Testis (tissue), 3 donors: ENCODE data around the gene NFKBIA. TPM values are rescaled to one million over a fixed set of nuclear protein-coding genes. Genes with fewer than 3 reads are reported as not detected.

Experiments
- DNase-seq: peaks from one replicate; pipeline ENCODE4 v3.0.0-alpha.2; 2019
- H3K27ac ChIP-seq, 2 donors: fragments of 200-600 bp; sonication (generic); one replicate each; pipeline ENCODE4 v1.5.1; 2019
- H3K27me3 ChIP-seq: fragments of 200-600 bp; sonication (generic); one replicate; pipeline ENCODE4 v1.5.1; 2019
- H3K36me3 ChIP-seq: fragments of 200-600 bp; sonication (generic); one replicate; pipeline ENCODE4 v1.5.1; 2017; ENCODE audit warnings: low read depth; ENCODE audit errors: missing control alignments
- H3K4me1 ChIP-seq: fragments of 200-600 bp; sonication (generic); one replicate; pipeline ENCODE4 v1.5.1; 2019
- H3K4me3 ChIP-seq, 2 donors: fragments of 200-600 bp; sonication (generic); one replicate each; pipeline ENCODE4 v1.5.1; 2017 to 2019
- H3K9me3 ChIP-seq: fragments of 200-600 bp; sonication (generic); one replicate; pipeline ENCODE4 v1.5.1; 2017
- POLR2A ChIP-seq: fragments of 450-650 bp; IDR thresholded peaks from one replicate; pipeline ENCODE4 v1.6.1; 2017; ENCODE audit warnings: antibody characterized with exemption, mild to moderate bottlenecking, moderate library complexity
- WGBS, 2 donors: methylation state at CpG; one replicate each; pipeline ENCODE4 v1.1.5; 2018; 5-methylcytosine and 5-hydroxymethylcytosine counted together
- intact Hi-C: fragments of 100-400 bp; cut with DNase I; formaldehyde crosslinking; loops from one replicate; pipeline ENCODE4 v1.15.1; 2023; ENCODE audit warnings: low total_unique reads
- polyA plus RNA-seq: library from polyadenylated mRNA; stranded (reverse); fragments of 350-450 nt; fragmentation: Illumina TruSeq; extraction: RNeasy Lipid Tissue Mini Kit (QIAGEN cat#74804); gene quantifications from one replicate; pipeline ENCODE4 v1.2.3, GENCODE V29; 2014; ENCODE audit warnings: low read depth, low replicate concordance; ENCODE audit not compliant: insufficient read depth
- total RNA-seq, 2 donors: library from RNA; depleted of rRNA; stranded (reverse); fragments of >200 nt; gene quantifications; one replicate each; pipeline ENCODE4 v1.2.3, GENCODE V29; 2016
- TF ChIP-seq, protein P1 (sequence below), 3 experiments: fragments of 450-650 bp in 2 of 3; fragments of 200-600 bp in 1 of 3; sonication (generic) in 1 of 3; IDR thresholded peaks; one replicate each; pipeline ENCODE4 v1.5.1; 2016 to 2019; ENCODE audit warnings: antibody characterized with exemption in 3 of 3, mild to moderate bottlenecking in 2 of 3, moderate library complexity in 1 of 3

NFKBIA gene
- total and polyA plus RNA-seq, 3 donors from 2014 or later, result 64.7 to 171 (median 154) TPM

DNA sequence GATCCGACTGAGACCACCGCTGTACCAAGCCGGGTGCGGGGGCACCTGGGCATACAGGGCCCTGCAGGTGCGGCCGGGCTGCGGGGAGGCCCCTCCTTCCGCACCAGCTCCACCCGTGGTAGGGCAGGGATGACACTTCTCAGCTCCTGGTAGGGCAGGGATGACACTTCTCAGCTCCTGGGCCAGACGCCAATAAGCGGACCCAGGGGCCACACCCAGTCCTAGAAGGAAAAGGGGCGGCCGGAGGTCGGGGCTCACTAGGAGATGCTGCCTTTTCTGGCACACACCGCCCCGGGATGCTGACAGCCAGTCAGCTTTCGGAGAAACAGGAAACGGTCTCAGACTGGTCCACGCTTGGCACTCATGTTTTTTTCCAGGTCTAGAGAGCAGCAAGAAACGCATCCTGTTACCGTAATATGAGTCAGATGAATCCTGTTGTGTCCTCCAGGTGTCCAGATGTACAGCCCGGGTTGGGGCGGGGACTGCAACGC, 34.8 kb downstream of the NFKBIA start:
- no peak overlapping the region for H3K4me3 ChIP-seq
- 47 to 72% methylated on average over 13 to 24 of the region's 24 CpGs for WGBS, 2 donors
- no peak for DNase-seq
- intact Hi-C loops, result no loop called here
- TF ChIP-seq, protein P1, sequence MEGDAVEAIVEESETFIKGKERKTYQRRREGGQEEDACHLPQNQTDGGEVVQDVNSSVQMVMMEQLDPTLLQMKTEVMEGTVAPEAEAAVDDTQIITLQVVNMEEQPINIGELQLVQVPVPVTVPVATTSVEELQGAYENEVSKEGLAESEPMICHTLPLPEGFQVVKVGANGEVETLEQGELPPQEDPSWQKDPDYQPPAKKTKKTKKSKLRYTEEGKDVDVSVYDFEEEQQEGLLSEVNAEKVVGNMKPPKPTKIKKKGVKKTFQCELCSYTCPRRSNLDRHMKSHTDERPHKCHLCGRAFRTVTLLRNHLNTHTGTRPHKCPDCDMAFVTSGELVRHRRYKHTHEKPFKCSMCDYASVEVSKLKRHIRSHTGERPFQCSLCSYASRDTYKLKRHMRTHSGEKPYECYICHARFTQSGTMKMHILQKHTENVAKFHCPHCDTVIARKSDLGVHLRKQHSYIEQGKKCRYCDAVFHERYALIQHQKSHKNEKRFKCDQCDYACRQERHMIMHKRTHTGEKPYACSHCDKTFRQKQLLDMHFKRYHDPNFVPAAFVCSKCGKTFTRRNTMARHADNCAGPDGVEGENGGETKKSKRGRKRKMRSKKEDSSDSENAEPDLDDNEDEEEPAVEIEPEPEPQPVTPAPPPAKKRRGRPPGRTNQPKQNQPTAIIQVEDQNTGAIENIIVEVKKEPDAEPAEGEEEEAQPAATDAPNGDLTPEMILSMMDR (IDR thresholded peaks at IDR 0.05), result no peak
- no peak for TF ChIP-seq POLR2A
- H3K27me3 ChIP-seq, result no peaks in the 10 kb centered on the region
- no peaks in the 10 kb centered on the region for H3K36me3 ChIP-seq
- H3K9me3 ChIP-seq, result no peaks in the 10 kb centered on the region
- H3K27ac ChIP-seq, result no peak overlapping the region
- H3K4me1 ChIP-seq, result peaks cover 3% of the 10 kb centered on the region

DNA sequence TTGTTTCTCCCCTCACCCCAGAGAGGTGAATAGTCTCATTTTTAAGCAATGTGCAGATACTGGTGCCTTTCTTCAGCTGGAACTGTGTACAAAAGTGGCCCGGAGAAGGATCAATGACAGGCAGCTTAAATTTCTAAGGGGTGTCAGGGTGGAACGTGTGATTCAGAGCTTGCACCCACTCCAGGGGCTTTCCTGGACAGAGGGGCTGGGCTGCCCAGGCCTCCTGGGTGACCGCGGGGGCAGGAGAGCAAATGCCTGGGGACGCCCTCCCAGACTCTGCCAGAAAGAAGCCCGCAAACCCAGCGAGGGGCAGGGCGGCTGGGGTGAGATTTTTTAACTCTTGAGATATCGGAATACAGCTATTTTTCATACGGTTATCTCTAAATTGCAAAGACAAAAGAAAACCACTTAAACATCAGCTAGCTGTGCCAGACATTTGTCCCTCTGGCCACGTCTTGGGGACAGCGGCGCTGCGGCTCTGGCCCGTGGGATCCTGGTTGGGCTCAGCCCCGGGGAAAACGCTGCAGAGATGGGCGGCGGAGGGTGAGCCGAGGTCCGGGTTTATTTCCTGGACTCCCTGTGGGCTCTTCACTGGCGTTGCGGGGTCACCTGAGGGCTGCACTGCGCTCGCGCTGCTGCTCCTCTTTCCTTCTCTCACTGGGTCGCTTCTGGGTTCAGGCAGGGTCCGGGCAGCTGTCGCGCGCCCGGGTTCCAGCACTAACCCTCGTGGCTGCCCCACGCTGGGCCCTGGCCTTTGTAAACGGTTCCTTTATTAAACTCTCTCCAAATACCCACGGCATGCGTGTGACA, 35.8 kb downstream of the NFKBIA start:
- DNase-seq, result no peak
- intact Hi-C loops, result no loop called here
- Histone ChIP-seq H3K4me1 (no peaks in the 10 kb centered on the region), H3K27ac (no peak overlapping the region), H3K27me3 (no peaks in the 10 kb centered on the region), H3K36me3 (no peaks in the 10 kb centered on the region), H3K4me3 (no peak overlapping the region), H3K9me3 (no peaks in the 10 kb centered on the region)
- no peak for TF ChIP-seq POLR2A
- TF ChIP-seq, protein P1 (IDR thresholded peaks at IDR 0.05), result no peak
- 58 to 62% methylated on average over 37 of the region's 37 CpGs for WGBS, 2 donors

DNA sequence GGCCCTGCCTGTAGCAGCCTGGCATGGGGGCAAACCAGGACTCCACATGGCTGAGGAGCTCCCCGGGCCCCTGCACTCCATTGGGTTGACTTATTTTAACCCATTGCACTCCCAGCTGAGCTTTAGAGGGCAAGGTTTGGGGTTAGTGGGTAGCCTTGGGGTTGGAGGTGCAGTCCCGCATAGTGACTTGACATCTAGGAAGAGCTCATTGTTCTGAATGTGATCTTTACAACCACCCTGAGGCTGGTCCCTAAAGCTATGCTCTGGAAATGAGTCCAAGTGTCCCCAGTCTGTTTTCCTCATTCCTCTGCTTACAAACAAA, 36.4 kb downstream of the NFKBIA start:
- no peaks in the 10 kb centered on the region for H3K9me3 ChIP-seq
- no peak for DNase-seq
- no peaks in the 10 kb centered on the region for H3K4me1 ChIP-seq
- H3K36me3 ChIP-seq, result no peaks in the 10 kb centered on the region
- no peaks in the 10 kb centered on the region for H3K27me3 ChIP-seq
- intact Hi-C loops, result no loop called here
- WGBS, 2 donors, result 73 to 79% methylated on average over 2 of the region's 2 CpGs
- no peak overlapping the region for H3K4me3 ChIP-seq
- no peak for TF ChIP-seq POLR2A
- TF ChIP-seq, protein P1 (IDR thresholded peaks at IDR 0.05), result no peak
- H3K27ac ChIP-seq, result no peak overlapping the region

DNA sequence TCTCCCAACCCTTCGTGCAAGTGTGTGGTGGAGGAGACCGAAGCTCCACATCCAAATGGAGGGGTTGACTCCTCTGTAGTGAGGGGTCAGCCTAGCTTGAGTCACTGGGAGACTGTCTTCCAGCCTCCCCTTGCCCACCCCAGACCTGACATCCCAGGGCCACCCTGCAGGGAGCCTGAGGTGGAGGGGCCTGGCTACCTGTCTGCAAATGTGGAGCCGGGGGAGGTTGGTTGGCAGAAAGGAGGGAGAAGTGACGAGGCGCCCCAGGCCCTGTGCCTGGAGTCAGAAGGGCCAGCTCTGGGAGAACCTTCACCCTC, 37.5 kb downstream of the NFKBIA start:
- no peaks in the 10 kb centered on the region for H3K4me1 ChIP-seq
- WGBS, 2 donors, result 94 to 97% methylated on average over 4 to 5 of the region's 5 CpGs
- no peak for TF ChIP-seq POLR2A
- TF ChIP-seq, protein P1 (IDR thresholded peaks at IDR 0.05), result no peak
- intact Hi-C loops, result no loop called here
- no peak overlapping the region for H3K27ac ChIP-seq
- DNase-seq, result no peak
- no peak overlapping the region for H3K4me3 ChIP-seq
- H3K27me3 ChIP-seq, result no peaks in the 10 kb centered on the region
- H3K9me3 ChIP-seq, result no peaks in the 10 kb centered on the region
- no peaks in the 10 kb centered on the region for H3K36me3 ChIP-seq

DNA sequence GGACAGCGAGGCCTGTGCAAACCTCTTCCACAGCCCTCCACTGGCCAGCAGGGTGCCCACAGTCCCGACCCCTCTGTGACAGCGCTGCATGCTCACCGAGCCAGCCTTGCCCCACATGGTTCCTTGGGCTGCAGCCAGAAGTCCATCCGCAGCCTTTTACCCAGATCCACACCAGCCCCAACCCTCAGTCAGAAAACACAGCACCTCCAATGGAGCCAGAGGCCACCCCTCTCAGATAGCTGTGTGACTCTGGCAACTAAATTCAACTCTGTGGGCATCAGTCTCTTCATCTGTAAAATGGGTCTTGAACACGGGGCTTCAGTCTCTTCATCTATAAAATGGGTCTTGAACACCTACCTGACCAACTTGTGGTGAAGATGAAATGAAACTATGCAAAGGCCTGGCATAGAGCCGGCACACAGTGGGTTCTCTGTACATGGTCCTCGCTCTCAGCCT, 38.0 kb downstream of the NFKBIA start:
- no peak overlapping the region for H3K27ac ChIP-seq
- no peaks in the 10 kb centered on the region for H3K36me3 ChIP-seq
- no peaks in the 10 kb centered on the region for H3K4me1 ChIP-seq
- no peaks in the 10 kb centered on the region for H3K9me3 ChIP-seq
- no peaks in the 10 kb centered on the region for H3K27me3 ChIP-seq
- no peak overlapping the region for H3K4me3 ChIP-seq
- DNase-seq, result no peak
- intact Hi-C loops, result no loop called here
- 91 to 98% methylated on average over 4 to 8 of the region's 8 CpGs for WGBS, 2 donors
- no peak for TF ChIP-seq POLR2A
- TF ChIP-seq, protein P1 (IDR thresholded peaks at IDR 0.05), result no peak
